Neuronal stem cell (in vitro differentiated cells): ENCODE measurements around the gene SRSF12. TPM values are rescaled to one million over a fixed set of nuclear protein-coding genes. Genes with fewer than 3 reads are reported as not detected.

Source experiments
- DNase-seq: peaks from one replicate; pipeline ENCODE4 v3.0.0-alpha.2; 2013; ENCODE audit warnings: low spot score
- H2AFZ ChIP-seq: one replicate; pipeline ENCODE4 v1.6.1; 2013; ENCODE audit warnings: mild to moderate bottlenecking, low read length, inconsistent platforms
- H2AK5ac ChIP-seq: 2 replicates; pipeline ENCODE4 v1.6.1; 2013; ENCODE audit warnings: low read depth, mild to moderate bottlenecking, inconsistent platforms, low read length, moderate library complexity, mixed read lengths
- H2BK120ac ChIP-seq: 2 replicates; pipeline ENCODE4 v1.6.1; 2013; ENCODE audit warnings: low read depth, mild to moderate bottlenecking, inconsistent platforms, low read length, moderate library complexity, mixed read lengths
- H2BK12ac ChIP-seq: one replicate; pipeline ENCODE4 v1.6.1; 2013; ENCODE audit warnings: low read length, inconsistent platforms
- H2BK15ac ChIP-seq: 2 replicates; pipeline ENCODE4 v1.6.1; 2013; ENCODE audit warnings: mild to moderate bottlenecking, low read length, inconsistent platforms, mixed read lengths
- H2BK5ac ChIP-seq: one replicate; pipeline ENCODE4 v1.6.1; 2013; ENCODE audit warnings: inconsistent platforms, mild to moderate bottlenecking, low read length, moderate library complexity
- H3K14ac ChIP-seq: one replicate; pipeline ENCODE4 v1.6.1; 2013; ENCODE audit warnings: low read length, inconsistent platforms
- H3K18ac ChIP-seq: 2 replicates; pipeline ENCODE4 v1.6.1; 2013; ENCODE audit warnings: low read length, inconsistent platforms
- H3K23ac ChIP-seq: 2 replicates; pipeline ENCODE4 v1.6.1; 2013; ENCODE audit warnings: low read depth, mild to moderate bottlenecking, mixed read lengths, low read length, inconsistent platforms; ENCODE audit not compliant: poor library complexity
- H3K27ac ChIP-seq: replicated peaks from 3 replicates; pipeline ENCODE4 v1.5.1; 2013; ENCODE audit warnings: low read length, inconsistent platforms
- H3K27me3 ChIP-seq, 3 experiments: 2 replicates each; pipeline ENCODE4 v1.6.1; 2013; ENCODE audit warnings: low read length in 3 of 3, mild to moderate bottlenecking in 2 of 3, inconsistent platforms in 1 of 3, low read depth in 1 of 3, mixed read lengths in 1 of 3, moderate library complexity in 1 of 3; ENCODE audit not compliant: control insufficient read depth in 3 of 3, insufficient read depth in 3 of 3
- H3K36me3 ChIP-seq, 2 donors: replicated peaks in 1 of 2; 2 replicates each; pipeline ENCODE4 v1.6.1; 2013; ENCODE audit warnings: low read length in 2 of 2; ENCODE audit not compliant: control insufficient read depth in 2 of 2, insufficient read depth in 2 of 2
- H3K4ac ChIP-seq: 2 replicates; pipeline ENCODE4 v1.6.1; 2013; ENCODE audit warnings: inconsistent platforms, mild to moderate bottlenecking, low read length, moderate library complexity
- H3K4me1 ChIP-seq, 2 donors: 1 replicate in 1 of 2; 2 replicates in 1 of 2; pipeline ENCODE4 v1.6.1; 2013; ENCODE audit warnings: low read length in 2 of 2, low read depth in 1 of 2; ENCODE audit not compliant: control insufficient read depth in 2 of 2, insufficient read depth in 1 of 2
- H3K4me2 ChIP-seq: one replicate; pipeline ENCODE4 v1.6.1; 2013; ENCODE audit warnings: mild to moderate bottlenecking, low read length, inconsistent platforms; ENCODE audit not compliant: insufficient read depth, poor library complexity, severe bottlenecking
- H3K4me3 ChIP-seq, 2 donors: 2 replicates each; pipeline ENCODE4 v1.5.1; 2013; ENCODE audit warnings: low read length in 2 of 2, mild to moderate bottlenecking in 2 of 2, inconsistent platforms in 1 of 2, moderate library complexity in 1 of 2
- H3K79me1 ChIP-seq: one replicate; pipeline ENCODE4 v1.6.1; 2013; ENCODE audit warnings: low read depth, mild to moderate bottlenecking, inconsistent platforms, low read length, moderate library complexity
- H3K9ac ChIP-seq: one replicate; pipeline ENCODE4 v1.6.1; 2013; ENCODE audit warnings: mild to moderate bottlenecking, low read depth, low read length, inconsistent platforms; ENCODE audit not compliant: poor library complexity
- H3K9me3 ChIP-seq, 2 donors: replicated peaks in 1 of 2; 2 replicates each; pipeline versions ENCODE3 to v1.6.1; 2013; ENCODE audit warnings: low read length in 2 of 2, mild to moderate bottlenecking in 2 of 2, inconsistent platforms in 1 of 2, low read depth in 1 of 2, mixed read lengths in 1 of 2, moderate library complexity in 1 of 2; ENCODE audit not compliant: control insufficient read depth in 2 of 2, insufficient read depth in 1 of 2
- H4K8ac ChIP-seq: one replicate; pipeline ENCODE4 v1.6.1; 2013; ENCODE audit warnings: low read depth, mild to moderate bottlenecking, inconsistent platforms, low read length, moderate library complexity
- H4K91ac ChIP-seq: one replicate; pipeline ENCODE4 v1.6.1; 2013; ENCODE audit warnings: low read length, low read depth, mild to moderate bottlenecking, inconsistent platforms; ENCODE audit not compliant: poor library complexity
- WGBS, 2 donors: extraction: QIAGEN DNeasy Blood & Tissue Kit; methylation state at CpG; one replicate each; pipeline ENCODE4 v1.1.7; 2013; ENCODE audit warnings: missing lambda C conversion rate in 2 of 2, mixed read lengths in 1 of 2; ENCODE audit not compliant: insufficient read length in 2 of 2, insufficient replicate concordance in 1 of 2; ENCODE audit errors: extremely low coverage in 2 of 2; 5-methylcytosine and 5-hydroxymethylcytosine counted together
- small RNA-seq: library from polyadenylated mRNA; stranded (forward); fragments of <200 nt; extraction: miRNeasy Mini kit (QIAGEN cat#:217004); gene quantifications from one replicate; pipeline ENCODE3, GENCODE V24; 2013; ENCODE audit not compliant: insufficient read depth

SRSF12 gene

GRCh38 chr6:89048985-89049384, 68.9 kb downstream of the SRSF12 start:
- no peak overlapping the region for H3K14ac ChIP-seq
- no peak overlapping the region for H3K27ac ChIP-seq
- no peak overlapping the region for H3K23ac ChIP-seq
- no CpG with 5 or more reads among the region's 1 CpG for WGBS, 2 donors
- H4K8ac ChIP-seq = no peak overlapping the region
- no peaks in the 10 kb centered on the region for H3K36me3 ChIP-seq
- H2BK5ac ChIP-seq = no peak overlapping the region
- no peaks in the 10 kb centered on the region for H3K79me1 ChIP-seq
- no peak overlapping the region for H2BK12ac ChIP-seq
- H3K9me3 ChIP-seq = no peaks in the 10 kb centered on the region
- no peak for DNase-seq
- no peak overlapping the region for H3K18ac ChIP-seq
- H3K4me3 ChIP-seq = no peak overlapping the region
- no peak overlapping the region for H2BK120ac ChIP-seq
- H2BK15ac ChIP-seq = no peak overlapping the region
- H2AFZ ChIP-seq = no peak overlapping the region
- no peak overlapping the region for H3K9ac ChIP-seq
- H3K27me3 ChIP-seq = peaks cover 0 to 15% (median 0%) of the 10 kb centered on the region in 3 experiments
- no peak overlapping the region for H3K4me2 ChIP-seq
- no peak overlapping the region for H2AK5ac ChIP-seq
- no peak overlapping the region for H4K91ac ChIP-seq
- H3K4me1 ChIP-seq = peaks cover 0 to 2% of the 10 kb centered on the region in 2 donors
- H3K4ac ChIP-seq = no peak overlapping the region

- Histone ChIP-seq H3K4me1 (peaks cover 0 to 2% of the 10 kb centered on the region in 2 donors), H3K14ac (no peak overlapping the region), H2BK120ac (no peak overlapping the region), H3K4me2 (no peak overlapping the region), H2BK12ac (no peak overlapping the region), H3K23ac (no peak overlapping the region), H3K9me3 (no peaks in the 10 kb centered on the region), H2AFZ (no peak overlapping the region), H4K8ac (no peak overlapping the region), H3K4me3 (no peak overlapping the region), H2BK5ac (no peak overlapping the region), H3K4ac (no peak overlapping the region), H3K9ac (no peak overlapping the region), H3K27me3 (peaks cover 0 to 14% (median 0%) of the 10 kb centered on the region in 3 experiments), H3K18ac (no peak overlapping the region), H3K36me3 (no peaks in the 10 kb centered on the region), H3K27ac (no peak overlapping the region), H3K79me1 (no peaks in the 10 kb centered on the region), H4K91ac (no peak overlapping the region), H2AK5ac (no peak overlapping the region), H2BK15ac (no peak overlapping the region)
- DNase-seq = no peak
- no CpG with 5 or more reads among the region's 3 CpGs for whole genome bisulfite sequencing, 2 donors
Measured at GRCh38 chr6:89048288-89048923, 69.5 kb downstream of the SRSF12 start.

- no peak overlapping the region for H3K14ac ChIP-seq
- no peak overlapping the region for H2AFZ ChIP-seq
- H3K4me3 ChIP-seq = no peak overlapping the region
- no peak overlapping the region for H3K23ac ChIP-seq
- H2BK120ac ChIP-seq = no peak overlapping the region
- no peak overlapping the region for H2BK5ac ChIP-seq
- H2AK5ac ChIP-seq = no peak overlapping the region
- no peak overlapping the region for H3K18ac ChIP-seq
- H4K91ac ChIP-seq = no peak overlapping the region
- H3K4me1 ChIP-seq = peaks cover 0 to 2% of the 10 kb centered on the region in 2 donors
- DNase-seq = no peak
- H3K79me1 ChIP-seq = no peaks in the 10 kb centered on the region
- H2BK15ac ChIP-seq = no peak overlapping the region
- no peak overlapping the region for H3K4ac ChIP-seq
- no peak overlapping the region for H4K8ac ChIP-seq
- no peak overlapping the region for H3K27ac ChIP-seq
- no peaks in the 10 kb centered on the region for H3K9me3 ChIP-seq
- H3K36me3 ChIP-seq = no peaks in the 10 kb centered on the region
- no peak overlapping the region for H2BK12ac ChIP-seq
- H3K4me2 ChIP-seq = no peak overlapping the region
- no peak overlapping the region for H3K9ac ChIP-seq
- no CpG with 5 or more reads among the region's 4 CpGs for WGBS, 2 donors
- H3K27me3 ChIP-seq = peaks cover 0 to 14% (median 0%) of the 10 kb centered on the region in 3 experiments
Measured at GRCh38 chr6:89047473-89047872, 70.4 kb downstream of the SRSF12 start.

Small RNA genes within 50 kb of the gene (small RNA-seq; reads per million reads assigned to genes)
- gene RN7SL336P = not detected
- not detected for gene RNU2-61P
